Tibial artery (tissue), 4 donors: ENCODE data around the gene PLN.

Source experiments
- DNase-seq, 2 donors: peaks; one replicate each; pipeline ENCODE4 v3.0.0-alpha.2; 2019
- H3K27ac ChIP-seq, 2 donors: fragments of 200-600 bp; sonication (generic) in 1 of 2; 1 replicate in 1 of 2; 2 replicates in 1 of 2; pipeline ENCODE4 v1.5.1; 2018 to 2019; ENCODE audit warnings: mild to moderate bottlenecking in 1 of 2
- H3K27me3 ChIP-seq, 2 donors: fragments of 200-600 bp; sonication (generic) in 1 of 2; one replicate each; pipeline versions ENCODE4 v1.5.1 to v1.6.0; 2016 to 2019
- H3K36me3 ChIP-seq, 3 donors: fragments of 200-600 bp; sonication (generic) in 2 of 3; one replicate each; pipeline ENCODE4 v1.5.1; 2016 to 2019; ENCODE audit warnings: mild to moderate bottlenecking in 2 of 3
- H3K4me1 ChIP-seq, 4 donors: fragments of 200-600 bp; sonication (generic) in 2 of 4; 1 replicate in 3 of 4; 2 replicates in 1 of 4; pipeline ENCODE4 v1.5.1; 2016 to 2019
- H3K4me3 ChIP-seq, 2 donors: fragments of 200-600 bp; sonication (generic) in 1 of 2; 1 replicate in 1 of 2; 2 replicates in 1 of 2; pipeline ENCODE4 v1.5.1; 2018 to 2019; ENCODE audit warnings: mild to moderate bottlenecking in 2 of 2
- H3K9me3 ChIP-seq, 3 donors: fragments of 200-600 bp; sonication (generic) in 1 of 3; one replicate each; pipeline ENCODE4 v1.5.1; 2016 to 2019
- CTCF ChIP-seq, 2 experiments: fragments of 200-600 bp in 1 of 2; fragments of 450-650 bp in 1 of 2; IDR thresholded peaks; one replicate each; pipeline ENCODE4 v1.5.1; 2017 to 2019; ENCODE audit warnings: antibody characterized with exemption in 2 of 2, mild to moderate bottlenecking in 1 of 2, moderate library complexity in 1 of 2
- intact Hi-C: fragments of 100-400 bp; cut with DNase I; formaldehyde crosslinking; loops from one replicate; pipeline ENCODE4 v1.15.0; 2023; ENCODE audit warnings: low total_unique reads

The PLN gene

DNA sequence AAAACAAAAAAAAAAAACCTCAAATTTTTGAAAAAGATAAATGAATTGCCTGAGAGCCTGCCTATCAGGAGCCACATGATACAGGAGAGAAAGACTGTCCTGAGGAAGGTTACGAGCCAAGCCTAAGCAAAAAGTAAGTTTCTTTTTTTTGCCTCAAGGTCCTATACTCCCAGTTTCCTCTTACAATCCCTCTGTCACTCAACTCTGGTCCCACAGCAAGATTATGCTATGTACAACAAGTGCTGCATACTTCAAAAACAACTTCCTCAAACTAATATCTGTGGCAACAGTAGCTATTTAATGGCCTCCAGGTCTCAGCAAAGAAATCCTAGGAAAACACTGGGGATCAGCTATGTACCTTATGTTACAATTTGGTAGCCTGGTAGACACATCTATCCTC, 46.8 kb downstream of the PLN start:
- Histone ChIP-seq H3K4me1 (peaks cover 0 to 15% (median 2%) of the 10 kb centered on the region in 4 donors), H3K27ac (no peak overlapping the region), H3K36me3 (no peaks in the 10 kb centered on the region), H3K27me3 (no peaks in the 10 kb centered on the region), H3K4me3 (no peak overlapping the region), H3K9me3 (no peaks in the 10 kb centered on the region)
- no peak for DNase-seq
- no peak for TF ChIP-seq CTCF (IDR thresholded peaks at IDR 0.05)
- intact Hi-C loops, result no loop called here

DNA sequence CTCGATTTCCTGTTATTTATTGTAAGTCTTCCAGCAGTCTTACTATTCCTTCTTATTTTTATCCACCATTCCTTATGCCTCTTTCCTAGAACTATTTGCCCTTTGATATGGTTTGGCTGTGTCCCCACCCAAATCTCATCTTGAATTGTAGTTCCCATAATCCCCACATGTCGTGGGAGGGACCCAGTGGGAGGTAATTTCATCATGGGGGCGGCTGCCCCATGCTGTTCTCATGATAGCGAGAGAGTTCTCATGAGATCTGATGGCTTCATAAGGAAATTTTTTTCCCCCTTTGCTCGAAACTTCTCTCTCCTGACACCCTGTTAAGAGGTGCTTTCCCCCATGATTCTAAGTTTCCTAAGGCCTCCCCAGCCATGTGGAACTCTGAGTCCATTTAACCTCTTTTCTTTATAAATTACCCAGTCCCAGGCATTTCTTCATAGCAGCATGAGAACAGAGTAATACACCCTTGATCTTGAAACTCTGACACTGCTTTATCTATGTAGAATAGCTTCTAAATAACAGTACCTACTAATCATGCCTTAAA, 48.8 kb downstream of the PLN start:
- TF ChIP-seq CTCF (IDR thresholded peaks at IDR 0.05), result no peak
- Histone ChIP-seq H3K27ac (no peak overlapping the region), H3K27me3 (no peaks in the 10 kb centered on the region), H3K36me3 (no peaks in the 10 kb centered on the region), H3K9me3 (no peaks in the 10 kb centered on the region), H3K4me3 (no peak overlapping the region), H3K4me1 (peaks cover 0 to 4% (median under 1%) of the 10 kb centered on the region in 4 donors)
- intact Hi-C loops, result no loop called here
- no peak for DNase-seq

- no peak for DNase-seq
- Histone ChIP-seq H3K4me3 (no peak overlapping the region), H3K27me3 (no peaks in the 10 kb centered on the region), H3K9me3 (no peaks in the 10 kb centered on the region), H3K36me3 (no peaks in the 10 kb centered on the region), H3K27ac (no peak overlapping the region), H3K4me1 (no peaks in the 10 kb centered on the region)
- TF ChIP-seq CTCF (IDR thresholded peaks at IDR 0.05), result no peak
- intact Hi-C loops, result no loop called here
These were observed 49.5 kb downstream of the PLN start for GRCh38 chr6:118597636-118598035.

DNA sequence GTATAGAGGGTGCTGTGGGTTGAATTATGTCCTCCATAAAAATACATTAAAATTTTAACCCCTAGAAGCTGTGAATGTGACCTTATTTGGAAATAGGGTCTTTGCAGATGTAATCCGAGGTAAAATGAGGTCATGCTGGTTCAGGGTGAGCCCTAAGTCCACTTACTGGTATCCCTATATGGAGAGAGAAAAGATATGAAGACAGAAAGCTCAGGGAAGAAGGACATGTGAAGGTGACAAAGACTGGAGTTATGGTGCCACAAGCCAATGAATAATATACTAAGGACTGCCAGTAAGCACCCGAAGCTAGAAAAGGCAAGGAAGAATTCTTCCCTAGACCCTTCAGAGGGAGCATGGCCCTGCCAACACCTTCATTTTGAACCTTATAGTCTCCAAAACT, 50.2 kb downstream of the PLN start:
- H3K36me3 ChIP-seq, result no peaks in the 10 kb centered on the region
- H3K27ac ChIP-seq, result no peak overlapping the region
- H3K4me1 ChIP-seq, result no peaks in the 10 kb centered on the region
- no peak for TF ChIP-seq CTCF (IDR thresholded peaks at IDR 0.05)
- no peak for DNase-seq
- intact Hi-C loops, result no loop called here
- no peaks in the 10 kb centered on the region for H3K9me3 ChIP-seq
- no peaks in the 10 kb centered on the region for H3K27me3 ChIP-seq
- no peak overlapping the region for H3K4me3 ChIP-seq

DNA sequence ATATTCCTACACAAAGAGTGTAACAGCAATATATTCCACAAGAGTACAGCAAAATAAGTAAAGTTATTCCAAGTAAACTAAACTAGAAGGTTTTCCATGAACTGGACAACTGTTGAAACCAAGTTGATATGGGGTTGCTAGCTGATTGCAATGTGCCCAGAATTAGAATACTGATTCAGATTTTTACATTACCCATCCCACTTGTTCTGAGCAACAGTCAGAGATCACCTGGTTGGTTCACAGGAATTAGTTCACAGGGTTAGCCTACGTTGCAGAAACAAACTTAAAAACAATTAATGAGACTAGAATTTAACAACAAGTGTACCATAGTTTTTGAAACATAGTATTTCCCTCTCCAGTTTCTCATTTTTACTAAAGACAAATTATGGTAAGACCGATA, 54.2 kb downstream of the PLN start:
- no peaks in the 10 kb centered on the region for H3K36me3 ChIP-seq
- no peak overlapping the region for H3K4me3 ChIP-seq
- intact Hi-C loops, result no loop called here
- H3K4me1 ChIP-seq, result no peaks in the 10 kb centered on the region
- no peak for DNase-seq
- H3K27ac ChIP-seq, result no peak overlapping the region
- H3K9me3 ChIP-seq, result no peaks in the 10 kb centered on the region
- TF ChIP-seq CTCF (IDR thresholded peaks at IDR 0.05), result no peak
- no peaks in the 10 kb centered on the region for H3K27me3 ChIP-seq

DNA sequence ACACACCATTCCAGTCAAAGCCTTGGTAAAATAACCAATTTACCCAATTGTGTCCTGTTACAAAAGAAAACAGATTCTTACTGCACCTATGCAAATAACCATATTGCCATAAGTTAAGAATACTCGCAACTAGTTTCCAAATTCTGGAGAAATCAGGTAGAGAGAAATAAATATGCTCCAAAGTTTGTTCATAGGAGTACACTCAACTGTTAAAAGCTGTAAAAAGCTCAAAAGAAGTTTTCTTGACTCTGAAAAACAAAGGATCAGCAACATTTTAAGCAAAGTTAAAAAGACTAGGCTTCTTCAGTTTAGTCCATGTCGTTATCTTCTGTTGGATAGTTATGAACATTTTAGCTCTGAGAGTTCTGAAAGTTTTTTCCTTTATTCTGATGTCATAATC, 55.3 kb downstream of the PLN start:
- no peak for TF ChIP-seq CTCF (IDR thresholded peaks at IDR 0.05)
- DNase-seq, result no peak
- Histone ChIP-seq H3K36me3 (no peaks in the 10 kb centered on the region), H3K9me3 (no peaks in the 10 kb centered on the region), H3K27me3 (no peaks in the 10 kb centered on the region), H3K27ac (no peak overlapping the region), H3K4me1 (no peaks in the 10 kb centered on the region), H3K4me3 (no peak overlapping the region)
- intact Hi-C loops, result no loop called here
